HL-60 (cell line): ENCODE data around the gene DYRK3.
A peak's percentile ranks its signal among the peaks of the same experiment; 100 is the strongest.

Source experiments
- DNase-seq, 2 experiments: peaks; one replicate each; pipeline ENCODE4 v3.0.0-alpha.2; 2010 to 2020; ENCODE audit warnings: low read depth in 1 of 2, low spot score in 1 of 2
- H3K27ac ChIP-seq: fragments of 250-450 bp; sonication (Bioruptor Pico); replicated peaks from 2 replicates; pipeline ENCODE4 v1.5.1; 2020; ENCODE audit warnings: mild to moderate bottlenecking, moderate library complexity
- H3K27me3 ChIP-seq: fragments of 250-450 bp; sonication (Bioruptor Pico); 2 replicates; pipeline ENCODE4 v1.5.1; 2021; ENCODE audit warnings: mild to moderate bottlenecking, moderate library complexity; ENCODE audit not compliant: insufficient read depth, poor library complexity, severe bottlenecking
- H3K4me3 ChIP-seq: replicated peaks from 2 replicates; pipeline ENCODE4 v1.5.1; 2011; ENCODE audit warnings: mild to moderate bottlenecking, control low read depth, low read length; ENCODE audit not compliant: insufficient read depth
- GABPA ChIP-seq: IDR thresholded peaks from 2 replicates; pipeline ENCODE4 v1.6.1; 2012; ENCODE audit warnings: low read depth
- POLR2AphosphoS5 ChIP-seq: IDR thresholded peaks from 2 replicates; pipeline ENCODE4 v1.6.1; 2012; ENCODE audit warnings: low read depth
- SPI1 ChIP-seq: IDR thresholded peaks from 2 replicates; pipeline ENCODE4 v1.6.1; 2012; ENCODE audit warnings: low read depth, mild to moderate bottlenecking, borderline replicate concordance
- TF ChIP-seq, protein P1 (sequence below): IDR thresholded peaks from one replicate; pipeline ENCODE4 v1.5.1; 2011; ENCODE audit warnings: low read length, control low read depth, inconsistent platforms; ENCODE audit not compliant: insufficient read depth
- TF ChIP-seq, protein P2 (sequence below): IDR thresholded peaks from 2 replicates; pipeline ENCODE4 v1.6.1; 2012; ENCODE audit warnings: low read depth; ENCODE audit not compliant: insufficient replicate concordance

Gene DYRK3

DNA sequence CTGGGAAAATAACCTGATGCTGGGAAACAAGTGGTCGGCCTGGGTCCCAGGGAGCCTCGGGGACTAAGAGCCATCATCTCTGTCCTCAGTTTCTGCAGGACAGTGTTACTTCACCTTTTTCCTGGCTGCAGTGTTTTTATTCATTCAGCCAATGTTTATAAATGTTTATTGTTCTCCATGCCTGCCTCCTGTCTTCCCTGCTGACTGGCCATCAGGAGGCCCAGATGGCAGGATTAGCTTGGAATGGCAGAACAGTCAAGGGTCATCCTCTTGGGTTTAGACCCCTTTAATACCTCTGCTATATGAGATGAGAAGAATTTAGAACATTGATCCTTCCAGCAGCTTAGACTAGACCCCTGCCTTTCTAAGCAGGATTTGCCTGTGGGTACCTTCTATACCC is 62.7 kb downstream of the DYRK3 start:
- no peak for DNase-seq
- no peak for TF ChIP-seq POLR2AphosphoS5
- no peak for TF ChIP-seq SPI1
- TF ChIP-seq, protein P1, sequence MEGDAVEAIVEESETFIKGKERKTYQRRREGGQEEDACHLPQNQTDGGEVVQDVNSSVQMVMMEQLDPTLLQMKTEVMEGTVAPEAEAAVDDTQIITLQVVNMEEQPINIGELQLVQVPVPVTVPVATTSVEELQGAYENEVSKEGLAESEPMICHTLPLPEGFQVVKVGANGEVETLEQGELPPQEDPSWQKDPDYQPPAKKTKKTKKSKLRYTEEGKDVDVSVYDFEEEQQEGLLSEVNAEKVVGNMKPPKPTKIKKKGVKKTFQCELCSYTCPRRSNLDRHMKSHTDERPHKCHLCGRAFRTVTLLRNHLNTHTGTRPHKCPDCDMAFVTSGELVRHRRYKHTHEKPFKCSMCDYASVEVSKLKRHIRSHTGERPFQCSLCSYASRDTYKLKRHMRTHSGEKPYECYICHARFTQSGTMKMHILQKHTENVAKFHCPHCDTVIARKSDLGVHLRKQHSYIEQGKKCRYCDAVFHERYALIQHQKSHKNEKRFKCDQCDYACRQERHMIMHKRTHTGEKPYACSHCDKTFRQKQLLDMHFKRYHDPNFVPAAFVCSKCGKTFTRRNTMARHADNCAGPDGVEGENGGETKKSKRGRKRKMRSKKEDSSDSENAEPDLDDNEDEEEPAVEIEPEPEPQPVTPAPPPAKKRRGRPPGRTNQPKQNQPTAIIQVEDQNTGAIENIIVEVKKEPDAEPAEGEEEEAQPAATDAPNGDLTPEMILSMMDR = no peak
- TF ChIP-seq GABPA = no peak
- TF ChIP-seq, protein P2, sequence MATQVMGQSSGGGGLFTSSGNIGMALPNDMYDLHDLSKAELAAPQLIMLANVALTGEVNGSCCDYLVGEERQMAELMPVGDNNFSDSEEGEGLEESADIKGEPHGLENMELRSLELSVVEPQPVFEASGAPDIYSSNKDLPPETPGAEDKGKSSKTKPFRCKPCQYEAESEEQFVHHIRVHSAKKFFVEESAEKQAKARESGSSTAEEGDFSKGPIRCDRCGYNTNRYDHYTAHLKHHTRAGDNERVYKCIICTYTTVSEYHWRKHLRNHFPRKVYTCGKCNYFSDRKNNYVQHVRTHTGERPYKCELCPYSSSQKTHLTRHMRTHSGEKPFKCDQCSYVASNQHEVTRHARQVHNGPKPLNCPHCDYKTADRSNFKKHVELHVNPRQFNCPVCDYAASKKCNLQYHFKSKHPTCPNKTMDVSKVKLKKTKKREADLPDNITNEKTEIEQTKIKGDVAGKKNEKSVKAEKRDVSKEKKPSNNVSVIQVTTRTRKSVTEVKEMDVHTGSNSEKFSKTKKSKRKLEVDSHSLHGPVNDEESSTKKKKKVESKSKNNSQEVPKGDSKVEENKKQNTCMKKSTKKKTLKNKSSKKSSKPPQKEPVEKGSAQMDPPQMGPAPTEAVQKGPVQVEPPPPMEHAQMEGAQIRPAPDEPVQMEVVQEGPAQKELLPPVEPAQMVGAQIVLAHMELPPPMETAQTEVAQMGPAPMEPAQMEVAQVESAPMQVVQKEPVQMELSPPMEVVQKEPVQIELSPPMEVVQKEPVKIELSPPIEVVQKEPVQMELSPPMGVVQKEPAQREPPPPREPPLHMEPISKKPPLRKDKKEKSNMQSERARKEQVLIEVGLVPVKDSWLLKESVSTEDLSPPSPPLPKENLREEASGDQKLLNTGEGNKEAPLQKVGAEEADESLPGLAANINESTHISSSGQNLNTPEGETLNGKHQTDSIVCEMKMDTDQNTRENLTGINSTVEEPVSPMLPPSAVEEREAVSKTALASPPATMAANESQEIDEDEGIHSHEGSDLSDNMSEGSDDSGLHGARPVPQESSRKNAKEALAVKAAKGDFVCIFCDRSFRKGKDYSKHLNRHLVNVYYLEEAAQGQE = no peak
- no peaks in the 10 kb centered on the region for H3K27me3 ChIP-seq
- H3K4me3 ChIP-seq = no peak overlapping the region
- H3K27ac ChIP-seq = peak overlapping the region; percentile 73
